Esophagus squamous epithelium (tissue), 5 donors: ENCODE results near the gene PET100. TPM values are rescaled to one million over a fixed set of nuclear protein-coding genes. Genes with fewer than 3 reads are reported as not detected.

Source experiments
- DNase-seq: peaks from one replicate; lab custom pipeline; 2025; lab: John Stamatoyannopoulos, UW
- H3K27ac ChIP-seq, 4 donors: fragments of 200-600 bp; sonication (generic); one replicate each; pipeline ENCODE4 v1.5.1; 2016 to 2019; ENCODE audit warnings: mild to moderate bottlenecking in 1 of 4
- H3K27me3 ChIP-seq, 4 donors: fragments of 200-600 bp; sonication (generic); 1 replicate in 3 of 4; 2 replicates in 1 of 4; pipeline versions ENCODE4 v1.5.1 to v1.6.0; 2017 to 2021; ENCODE audit warnings: antibody characterized with exemption in 1 of 4
- H3K36me3 ChIP-seq, 3 donors: fragments of 200-600 bp; sonication (generic); one replicate each; pipeline ENCODE4 v1.5.1; 2016 to 2019
- H3K4me1 ChIP-seq, 3 donors: fragments of 200-600 bp; sonication (generic); one replicate each; pipeline ENCODE4 v1.5.1; 2017 to 2019
- H3K4me3 ChIP-seq, 4 donors: fragments of 200-600 bp; sonication (generic); 1 replicate in 3 of 4; 2 replicates in 1 of 4; pipeline ENCODE4 v1.5.1; 2016 to 2019; ENCODE audit warnings: mild to moderate bottlenecking in 2 of 4, moderate library complexity in 1 of 4
- H3K9me3 ChIP-seq, 3 donors: fragments of 200-600 bp; sonication (generic); one replicate each; pipeline ENCODE4 v1.5.1; 2016 to 2019
- POLR2A ChIP-seq, 4 donors: fragments of 450-650 bp; IDR thresholded peaks; one replicate each; pipeline ENCODE4 v1.6.1; 2017; ENCODE audit warnings: antibody characterized with exemption in 4 of 4, mild to moderate bottlenecking in 4 of 4, moderate library complexity in 3 of 4
- WGBS, 2 donors: methylation state at CpG; one replicate each; pipeline ENCODE4 v1.1.5; 2018; 5-methylcytosine and 5-hydroxymethylcytosine counted together
- intact Hi-C: fragments of 100-400 bp; cut with DNase I; formaldehyde crosslinking; loops from one replicate; pipeline ENCODE4 v1.15.0; 2022
- total RNA-seq, 4 donors: library from RNA; depleted of rRNA; stranded (reverse); fragments of >200 nt; gene quantifications; one replicate each; pipeline ENCODE4 v1.1.0, GENCODE V29; 2016
- TF ChIP-seq, protein P1 (sequence below), 6 experiments: fragments of 450-650 bp in 4 of 6; fragments of 200-600 bp in 2 of 6; sonication (generic) in 2 of 6; IDR thresholded peaks; one replicate each; pipeline ENCODE4 v1.5.1; 2016 to 2019; ENCODE audit warnings: antibody characterized with exemption in 6 of 6, mild to moderate bottlenecking in 4 of 6, moderate library complexity in 4 of 6
- donor health status: DM: yes; HTN: yes; CAD: no.

The PET100 gene
- total RNA-seq, 4 donors from 2014 or later = 22.9 to 43.1 (median 25.7) TPM

DNA sequence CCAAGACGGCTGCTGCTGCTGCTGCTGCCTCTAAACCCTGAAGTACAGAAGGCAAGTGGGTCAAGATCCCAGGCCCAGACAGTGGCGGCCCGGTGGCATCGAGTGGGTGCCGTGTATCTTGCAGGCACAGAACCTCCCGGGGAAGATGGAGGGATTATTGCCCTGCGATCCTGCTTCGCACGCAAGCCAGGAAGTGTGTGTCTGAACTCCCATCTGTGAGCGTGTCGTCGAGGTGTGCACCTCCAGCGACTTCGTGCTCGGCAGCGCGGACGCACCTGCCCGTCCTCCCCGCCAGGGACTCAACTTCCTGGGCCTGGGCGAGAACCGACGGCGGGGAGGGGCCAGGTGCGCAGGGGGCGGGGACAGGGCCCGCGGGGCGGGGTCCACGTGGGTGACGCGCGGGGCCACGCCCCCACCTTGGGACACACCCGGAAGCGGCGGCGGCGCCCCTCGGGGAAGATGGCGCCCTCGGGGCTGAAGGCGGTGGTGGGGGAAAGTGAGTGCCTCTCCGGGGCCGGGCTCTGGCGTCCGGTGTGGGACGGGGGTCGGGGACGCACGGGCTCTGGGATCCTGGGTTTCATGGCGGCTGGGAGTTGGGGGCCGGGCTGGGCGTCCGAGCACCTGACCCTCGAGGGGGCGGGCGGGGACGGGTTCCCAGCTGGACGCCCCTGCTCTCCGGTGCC, 7.2 kb downstream of the PET100 start, which contains the start of gene STXBP2:
STXBP2 (plus strand) TSS at position 420 of the 683 bp plus-strand sequence; CDS start at position 460, 40 bp downstream.
- H3K27ac ChIP-seq = peak within 1 kb of the TSS; percentile 87 to 93 (median 90)
- no peaks in the 10 kb centered on the region for H3K9me3 ChIP-seq
- peak within 1 kb of the TSS; percentile 73 to 87 (median 82) for H3K4me3 ChIP-seq
- H3K27me3 ChIP-seq = peaks cover 0 to 42% (median 0%) of the 10 kb centered on the region in 4 donors
- H3K36me3 ChIP-seq = peaks cover 0 to 22% (median 8%) of the 10 kb centered on the region in 3 donors
- intact Hi-C loops = no loop called here
- H3K4me1 ChIP-seq = peaks cover 0 to 38% (median 0%) of the 10 kb centered on the region in 3 donors
- 13% methylated on average over 17 of the region's 61 CpGs; no CpG with 5 or more reads in 1 of the 2 donors for WGBS, 2 donors
- TF ChIP-seq POLR2A (IDR thresholded peaks at IDR 0.05) = peak in 1 of 4 donors; percentile 77
- TF ChIP-seq, protein P1, sequence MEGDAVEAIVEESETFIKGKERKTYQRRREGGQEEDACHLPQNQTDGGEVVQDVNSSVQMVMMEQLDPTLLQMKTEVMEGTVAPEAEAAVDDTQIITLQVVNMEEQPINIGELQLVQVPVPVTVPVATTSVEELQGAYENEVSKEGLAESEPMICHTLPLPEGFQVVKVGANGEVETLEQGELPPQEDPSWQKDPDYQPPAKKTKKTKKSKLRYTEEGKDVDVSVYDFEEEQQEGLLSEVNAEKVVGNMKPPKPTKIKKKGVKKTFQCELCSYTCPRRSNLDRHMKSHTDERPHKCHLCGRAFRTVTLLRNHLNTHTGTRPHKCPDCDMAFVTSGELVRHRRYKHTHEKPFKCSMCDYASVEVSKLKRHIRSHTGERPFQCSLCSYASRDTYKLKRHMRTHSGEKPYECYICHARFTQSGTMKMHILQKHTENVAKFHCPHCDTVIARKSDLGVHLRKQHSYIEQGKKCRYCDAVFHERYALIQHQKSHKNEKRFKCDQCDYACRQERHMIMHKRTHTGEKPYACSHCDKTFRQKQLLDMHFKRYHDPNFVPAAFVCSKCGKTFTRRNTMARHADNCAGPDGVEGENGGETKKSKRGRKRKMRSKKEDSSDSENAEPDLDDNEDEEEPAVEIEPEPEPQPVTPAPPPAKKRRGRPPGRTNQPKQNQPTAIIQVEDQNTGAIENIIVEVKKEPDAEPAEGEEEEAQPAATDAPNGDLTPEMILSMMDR (IDR thresholded peaks at IDR 0.05) = peak in 4 of 6 experiments; percentile 14 to 46 (median 39)
- DNase-seq = peak; percentile 40

GRCh38 chr19:7637374-7638256, 8.0 kb downstream of the PET100 start:
- intact Hi-C loops = no loop called here
- WGBS, 2 donors = 52 to 93% methylated on average over 5 to 14 of the region's 30 CpGs

GRCh38 chr19:7638802-7639465, 9.3 kb downstream of the PET100 start:
- intact Hi-C loops = no loop called here
- H3K4me3 ChIP-seq = no peak overlapping the region

More at GRCh38 chr19:7637374-7638256, 8.0 kb downstream of the PET100 start:
- no peaks in the 10 kb centered on the region for H3K9me3 ChIP-seq
- H3K36me3 ChIP-seq = peaks cover 0 to 22% (median 1%) of the 10 kb centered on the region in 3 donors
- peaks cover 0 to 42% (median 0%) of the 10 kb centered on the region in 4 donors for H3K27me3 ChIP-seq
- no peak for TF ChIP-seq POLR2A (IDR thresholded peaks at IDR 0.05)
- TF ChIP-seq, protein P1 (IDR thresholded peaks at IDR 0.05) = no peak
- peak overlapping the region; percentile 87 to 93 (median 90) for H3K27ac ChIP-seq
- H3K4me3 ChIP-seq = peak overlapping the region; percentile 73 to 87 (median 82)
- DNase-seq = no peak
- peaks cover 0 to 37% (median 0%) of the 10 kb centered on the region in 3 donors for H3K4me1 ChIP-seq

DNA sequence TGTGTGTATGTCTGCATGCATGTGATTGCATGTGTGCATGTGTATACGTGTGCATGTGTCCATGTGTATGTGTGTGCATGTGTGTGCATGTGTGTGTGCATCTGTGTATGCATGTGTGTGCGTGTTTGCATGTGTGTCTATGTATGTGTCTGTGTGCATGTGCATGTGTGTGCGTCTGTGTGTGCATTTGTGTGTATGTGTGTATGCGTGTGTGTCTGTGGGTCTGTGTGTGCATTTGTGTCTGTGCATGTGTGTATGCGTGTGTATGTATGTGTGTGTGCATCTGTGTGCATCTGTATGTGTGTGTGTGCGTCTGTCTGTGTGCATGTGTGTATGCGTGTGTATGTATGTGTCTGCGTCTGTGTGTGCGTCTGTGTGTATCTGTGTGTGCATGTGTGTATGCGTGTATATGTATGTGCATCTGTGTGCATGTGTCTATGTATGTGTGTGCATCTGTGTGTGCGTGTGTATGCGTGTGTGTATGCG, 10.3 kb downstream of the PET100 start:
- H3K4me3 ChIP-seq = no peak overlapping the region
- 91 to 95% methylated on average over 9 to 11 of the region's 13 CpGs for WGBS, 2 donors
- DNase-seq = no peak
- H3K36me3 ChIP-seq = peaks cover 0 to 29% (median 0%) of the 10 kb centered on the region in 3 donors
- TF ChIP-seq, protein P1 (IDR thresholded peaks at IDR 0.05) = no peak
- TF ChIP-seq POLR2A (IDR thresholded peaks at IDR 0.05) = no peak
- intact Hi-C loops = no loop called here
- peaks cover 0 to 37% (median 0%) of the 10 kb centered on the region in 3 donors for H3K4me1 ChIP-seq
- H3K9me3 ChIP-seq = no peaks in the 10 kb centered on the region
- peaks cover 0 to 60% (median 0%) of the 10 kb centered on the region in 4 donors for H3K27me3 ChIP-seq
- no peak overlapping the region for H3K27ac ChIP-seq

More at GRCh38 chr19:7638802-7639465, 9.3 kb downstream of the PET100 start:
- 68 to 86% methylated on average over 6 to 9 of the region's 12 CpGs for WGBS, 2 donors
- H3K36me3 ChIP-seq = peaks cover 0 to 21% (median 0%) of the 10 kb centered on the region in 3 donors
- no peak overlapping the region for H3K27ac ChIP-seq
- TF ChIP-seq, protein P1 (IDR thresholded peaks at IDR 0.05) = no peak
- peaks cover 0 to 52% (median 0%) of the 10 kb centered on the region in 4 donors for H3K27me3 ChIP-seq
- DNase-seq = no peak
- peaks cover 0 to 37% (median 0%) of the 10 kb centered on the region in 3 donors for H3K4me1 ChIP-seq
- H3K9me3 ChIP-seq = no peaks in the 10 kb centered on the region
